Mesenchymal stem cell (in vitro differentiated cells and primary cell): ENCODE data around the gene CSRNP2.

Experiments
- DNase-seq: peaks from one replicate; pipeline ENCODE4 v3.0.0-alpha.2; 2013
- H2AFZ ChIP-seq: one replicate; pipeline ENCODE4 v1.6.1; 2013; ENCODE audit warnings: low read depth, mild to moderate bottlenecking, control low read depth, inconsistent platforms, low read length, moderate library complexity
- H2AK5ac ChIP-seq: 2 replicates; pipeline ENCODE4 v1.6.1; 2013; ENCODE audit warnings: low read length, moderate library complexity, mild to moderate bottlenecking, inconsistent platforms; ENCODE audit not compliant: severe bottlenecking
- H2BK120ac ChIP-seq: one replicate; pipeline ENCODE4 v1.6.1; 2013; ENCODE audit warnings: low read depth, mild to moderate bottlenecking, inconsistent platforms, low read length, moderate library complexity
- H2BK12ac ChIP-seq, 2 experiments: one replicate each; pipeline ENCODE4 v1.6.1; 2013; ENCODE audit warnings: inconsistent platforms in 2 of 2, low read length in 2 of 2, mild to moderate bottlenecking in 2 of 2, moderate library complexity in 2 of 2, control low read depth in 1 of 2
- H2BK15ac ChIP-seq: one replicate; pipeline ENCODE4 v1.6.1; 2013; ENCODE audit warnings: mild to moderate bottlenecking, low read depth, inconsistent platforms; ENCODE audit not compliant: poor library complexity, severe bottlenecking
- H2BK5ac ChIP-seq: 2 replicates; pipeline ENCODE4 v1.6.1; 2013; ENCODE audit warnings: low read depth, mild to moderate bottlenecking, low read length, control low read depth, inconsistent platforms; ENCODE audit not compliant: poor library complexity, severe bottlenecking
- H3K14ac ChIP-seq, 2 experiments: one replicate each; pipeline ENCODE4 v1.6.1; 2013; ENCODE audit warnings: inconsistent platforms in 2 of 2, low read length in 2 of 2, control low read depth in 1 of 2, mild to moderate bottlenecking in 1 of 2, moderate library complexity in 1 of 2
- H3K18ac ChIP-seq, 2 experiments: one replicate each; pipeline ENCODE4 v1.6.1; 2013; ENCODE audit warnings: inconsistent platforms in 2 of 2, low read length in 2 of 2, control low read depth in 1 of 2, low read depth in 1 of 2, mild to moderate bottlenecking in 1 of 2
- H3K23ac ChIP-seq, 2 experiments: one replicate each; pipeline ENCODE4 v1.6.1; 2013; ENCODE audit warnings: inconsistent platforms in 2 of 2, low read length in 2 of 2, mild to moderate bottlenecking in 2 of 2, moderate library complexity in 2 of 2, control low read depth in 1 of 2
- H3K27ac ChIP-seq: 2 replicates; pipeline ENCODE4 v1.5.1; 2013; ENCODE audit warnings: mild to moderate bottlenecking, moderate library complexity, low read length, control low read depth, inconsistent platforms; ENCODE audit not compliant: poor library complexity, severe bottlenecking
- H3K27me3 ChIP-seq, 2 experiments: 2 replicates each; pipeline versions ENCODE4 v1.6.1 to v1.7.0; 2013; ENCODE audit warnings: low read length in 2 of 2, mild to moderate bottlenecking in 2 of 2, moderate library complexity in 2 of 2, control low read depth in 1 of 2, inconsistent platforms in 1 of 2; ENCODE audit not compliant: control insufficient read depth in 1 of 2, insufficient read depth in 1 of 2
- H3K36me3 ChIP-seq, 2 experiments: 2 replicates each; pipeline versions ENCODE4 v1.6.1 to v1.7.0; 2013; ENCODE audit warnings: low read length in 2 of 2, control low read depth in 1 of 2, inconsistent platforms in 1 of 2, low read depth in 1 of 2, mild to moderate bottlenecking in 1 of 2; ENCODE audit not compliant: insufficient read depth in 2 of 2, control insufficient read depth in 1 of 2
- H3K4ac ChIP-seq, 2 experiments: one replicate each; pipeline ENCODE4 v1.6.1; 2013; ENCODE audit warnings: inconsistent platforms in 2 of 2, low read length in 2 of 2, mild to moderate bottlenecking in 2 of 2, moderate library complexity in 2 of 2, control low read depth in 1 of 2, low read depth in 1 of 2
- H3K4me1 ChIP-seq: 2 replicates; pipeline ENCODE4 v1.6.1; 2013; ENCODE audit warnings: low read depth, low read length, control low read depth; ENCODE audit not compliant: control insufficient read depth, insufficient read depth
- H3K4me2 ChIP-seq: 2 replicates; pipeline ENCODE4 v1.6.1; 2013; ENCODE audit warnings: low read length, mild to moderate bottlenecking, inconsistent platforms; ENCODE audit not compliant: poor library complexity, severe bottlenecking
- H3K4me3 ChIP-seq, 2 experiments: 2 replicates each; pipeline versions ENCODE4 v1.5.1 to v1.7.0; 2013; ENCODE audit warnings: low read length in 2 of 2, mild to moderate bottlenecking in 2 of 2, control low read depth in 1 of 2, low read depth in 1 of 2; ENCODE audit not compliant: insufficient read depth in 1 of 2
- H3K79me1 ChIP-seq: replicated peaks from 2 replicates; pipeline ENCODE4 v1.6.1; 2013; ENCODE audit warnings: mild to moderate bottlenecking, control low read depth, low read length, inconsistent platforms; ENCODE audit not compliant: poor library complexity, severe bottlenecking
- H3K9ac ChIP-seq: 2 replicates; pipeline ENCODE4 v1.7.0; 2013; ENCODE audit warnings: mild to moderate bottlenecking, low read length, moderate library complexity
- H3K9me3 ChIP-seq: 2 replicates; pipeline ENCODE4 v1.7.0; 2013; ENCODE audit warnings: mild to moderate bottlenecking, low read length; ENCODE audit not compliant: control insufficient read depth
- H4K8ac ChIP-seq: one replicate; pipeline ENCODE4 v1.6.1; 2013; ENCODE audit warnings: inconsistent platforms, mild to moderate bottlenecking, low read length, moderate library complexity
- H4K91ac ChIP-seq: one replicate; pipeline ENCODE4 v1.6.1; 2013; ENCODE audit warnings: mild to moderate bottlenecking, low read length, inconsistent platforms
- WGBS: methylation state at CpG from one replicate; pipeline ENCODE4 v1.1.7; 2013; ENCODE audit warnings: mixed read lengths; 5-methylcytosine and 5-hydroxymethylcytosine counted together

CSRNP2 gene

DNA sequence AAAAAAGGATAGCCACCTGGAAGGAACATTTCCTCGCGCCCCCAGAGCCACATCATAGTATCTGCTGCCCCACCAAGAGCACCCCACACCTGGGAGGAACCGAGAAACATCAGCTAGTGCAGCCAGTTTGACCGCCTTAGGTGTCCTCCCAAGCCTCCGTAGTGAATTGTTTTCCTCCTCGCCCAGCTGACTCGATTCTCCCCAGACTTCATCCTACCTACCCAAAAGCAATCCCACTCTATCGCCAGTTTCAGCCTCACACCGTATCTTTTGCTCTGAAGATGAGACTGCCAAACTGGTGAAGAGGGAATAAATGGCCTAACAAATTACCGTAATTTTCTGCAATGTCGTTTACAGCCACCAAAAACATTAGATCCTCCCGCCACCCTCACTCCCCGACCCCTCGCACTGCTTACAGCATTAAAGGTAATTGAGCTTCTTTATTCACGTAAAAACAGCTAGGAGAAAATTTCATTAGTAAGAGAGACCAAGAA is 56.0 kb downstream of the CSRNP2 start:
- Histone ChIP-seq H3K4me2 (no peak overlapping the region), H3K14ac (no peak overlapping the region), H2BK120ac (no peak overlapping the region), H3K23ac (no peak overlapping the region), H3K79me1 (peaks cover 1% of the 10 kb centered on the region), H3K27ac (no peak overlapping the region), H2AFZ (no peak overlapping the region), H3K18ac (no peak overlapping the region), H3K9ac (no peak overlapping the region), H4K8ac (peak overlapping the region; percentile 47), H4K91ac (peak overlapping the region; percentile 73), H3K9me3 (no peaks in the 10 kb centered on the region), H3K4me1 (peaks cover 11% of the 10 kb centered on the region), H2BK5ac (no peak overlapping the region), H2BK15ac (no peak overlapping the region), H3K36me3 (no peaks in the 10 kb centered on the region), H2BK12ac (no peak overlapping the region), H3K27me3 (peaks cover 4 to 7% of the 10 kb centered on the region in 2 experiments), H3K4ac (no peak overlapping the region), H2AK5ac (no peak overlapping the region), H3K4me3 (no peak overlapping the region)
- WGBS, result 92% methylated on average over 14 of the region's 15 CpGs
- no peak for DNase-seq

DNA sequence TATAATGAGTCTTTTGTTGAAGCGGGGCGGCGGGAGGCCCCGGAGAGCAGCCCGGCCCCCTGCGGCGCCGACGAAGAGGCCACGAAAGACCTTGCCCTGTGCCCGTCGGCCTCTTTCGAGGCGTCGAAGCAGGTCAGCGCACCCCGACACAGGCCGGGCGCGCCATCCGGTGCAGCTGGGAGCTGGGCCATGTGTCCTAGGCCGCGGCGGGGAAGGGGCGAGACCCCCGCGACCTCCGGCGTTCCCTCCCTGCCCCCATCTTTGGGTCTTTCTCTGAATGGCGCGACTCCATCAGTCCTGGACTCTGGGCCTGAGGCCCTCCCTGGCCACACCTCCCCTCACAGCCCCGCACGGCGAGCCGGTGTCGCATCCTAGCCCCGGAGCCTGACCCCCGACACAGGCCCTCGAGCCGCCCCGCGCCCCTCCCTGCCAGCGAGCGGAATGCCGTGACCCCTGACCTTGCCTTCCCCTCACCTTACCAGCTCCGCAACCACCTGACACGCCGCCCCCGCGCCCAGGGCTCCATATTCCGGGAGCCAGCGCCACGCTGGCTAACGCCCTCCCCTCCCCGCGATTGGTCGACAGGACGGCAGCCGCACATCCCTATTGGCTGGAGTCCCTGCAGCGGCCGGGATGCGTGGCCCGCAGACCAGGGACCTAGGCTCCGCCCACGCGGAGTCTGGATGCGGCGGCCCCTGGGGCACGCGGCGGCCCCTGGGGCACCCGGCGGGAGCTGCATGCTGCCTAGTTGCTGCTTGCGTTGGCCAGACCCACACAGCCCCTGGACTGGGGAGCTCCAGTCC is 57.4 kb downstream of the CSRNP2 start, which contains the start of gene SLC11A2:
SLC11A2 (minus strand) TSS at position 549 of the 803 bp plus-strand sequence. CDS start 15,656 bp downstream, outside the sequence.
- Histone ChIP-seq H2BK120ac (peak within 1 kb of the TSS; percentile 42), H3K14ac (peak within 1 kb of the TSS in 1 of 2 experiments; percentile 10), H3K23ac (no peak within 1 kb of the TSS), H3K36me3 (no peaks in the 10 kb centered on the region), H3K4ac (peak within 1 kb of the TSS; percentile 24 to 70), H3K27ac (peak within 1 kb of the TSS; percentile 74), H3K27me3 (peaks cover 4 to 7% of the 10 kb centered on the region in 2 experiments), H2BK15ac (peak within 1 kb of the TSS; percentile 93), H3K18ac (peak within 1 kb of the TSS; percentile 92 to 97), H2AK5ac (no peak within 1 kb of the TSS), H3K9me3 (no peaks in the 10 kb centered on the region), H4K91ac (peak within 1 kb of the TSS; percentile 88), H3K4me3 (peak within 1 kb of the TSS; percentile 88 to 91), H3K4me1 (peaks cover 12% of the 10 kb centered on the region), H3K9ac (peak within 1 kb of the TSS; percentile 96), H2BK5ac (peak within 1 kb of the TSS; percentile 19), H3K79me1 (peaks cover 4% of the 10 kb centered on the region), H3K4me2 (peak within 1 kb of the TSS; percentile 90), H2AFZ (peak within 1 kb of the TSS; percentile 92), H4K8ac (peak within 1 kb of the TSS; percentile 97), H2BK12ac (peak within 1 kb of the TSS in 1 of 2 experiments; percentile 85)
- peak; percentile 94 for DNase-seq
- under 1% methylated on average over 64 of the region's 74 CpGs for WGBS

DNA sequence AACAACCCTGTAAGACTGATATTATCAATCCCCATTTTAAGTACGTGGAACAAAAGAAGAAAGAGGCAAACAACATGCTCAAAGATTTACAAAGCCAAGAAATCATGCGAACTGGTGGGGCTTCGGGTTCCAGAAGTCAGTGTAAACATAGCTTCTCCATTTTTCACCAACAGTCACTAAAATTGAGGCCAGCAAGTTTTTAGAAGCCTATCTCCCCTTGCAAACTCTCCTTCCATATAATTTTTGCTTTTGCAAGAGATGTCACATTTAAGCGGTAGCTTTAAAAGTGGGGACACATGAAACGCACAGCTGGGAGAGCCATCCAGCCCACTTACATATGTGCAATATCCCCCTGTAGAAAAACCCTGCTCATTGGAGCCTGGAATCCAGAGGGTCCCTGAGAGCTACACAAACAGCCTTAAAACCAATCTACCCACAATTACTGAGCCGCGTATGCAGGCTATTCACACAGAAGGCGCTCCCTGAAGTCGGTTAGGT is 58.0 kb downstream of the CSRNP2 start:
- 17% methylated on average over 9 of the region's 9 CpGs for WGBS
- H3K4me1 ChIP-seq, result peaks cover 12% of the 10 kb centered on the region
- H3K4me2 ChIP-seq, result peak overlapping the region; percentile 90
- H2AFZ ChIP-seq, result peak overlapping the region; percentile 92
- peak overlapping the region; percentile 93 for H2BK15ac ChIP-seq
- peaks cover 4 to 7% of the 10 kb centered on the region in 2 experiments for H3K27me3 ChIP-seq
- no peak overlapping the region for H2AK5ac ChIP-seq
- H3K4me3 ChIP-seq, result peak overlapping the region; percentile 88 to 91
- peaks cover 4% of the 10 kb centered on the region for H3K79me1 ChIP-seq
- no peak overlapping the region for H3K23ac ChIP-seq
- H3K27ac ChIP-seq, result peak overlapping the region; percentile 74
- H3K9me3 ChIP-seq, result no peaks in the 10 kb centered on the region
- H2BK12ac ChIP-seq, result no peak overlapping the region
- DNase-seq, result no peak
- H3K14ac ChIP-seq, result no peak overlapping the region
- H4K8ac ChIP-seq, result peak overlapping the region; percentile 94
- peak overlapping the region; percentile 19 for H2BK5ac ChIP-seq
- H3K36me3 ChIP-seq, result no peaks in the 10 kb centered on the region
- peak overlapping the region; percentile 24 to 70 for H3K4ac ChIP-seq
- H4K91ac ChIP-seq, result peak overlapping the region; percentile 88
- H2BK120ac ChIP-seq, result peak overlapping the region; percentile 42
- H3K9ac ChIP-seq, result peak overlapping the region; percentile 96
- H3K18ac ChIP-seq, result peak overlapping the region; percentile 92 to 97
